Endodermal cell (in vitro differentiated cells): ENCODE data around the gene GPR15LG. TPM values are rescaled to one million over a fixed set of nuclear protein-coding genes. Genes with fewer than 3 reads are reported as not detected.

Source experiments
- DNase-seq: peaks from one replicate; pipeline ENCODE4 v3.0.0-alpha.2; 2017
- H3K27ac ChIP-seq: 2 replicates; pipeline ENCODE4 v1.5.1; 2013; ENCODE audit warnings: mild to moderate bottlenecking, low read depth, low read length, moderate library complexity
- H3K27me3 ChIP-seq: 2 replicates; pipeline ENCODE4 v1.6.1; 2013; ENCODE audit warnings: mild to moderate bottlenecking, low read length, moderate library complexity; ENCODE audit not compliant: insufficient read depth, control insufficient read depth, poor library complexity, severe bottlenecking
- H3K36me3 ChIP-seq: 2 replicates; pipeline ENCODE4 v1.7.0; 2013; ENCODE audit warnings: mild to moderate bottlenecking, low read length, moderate library complexity; ENCODE audit not compliant: control insufficient read depth, insufficient read depth
- H3K4me1 ChIP-seq: one replicate; pipeline ENCODE4 v1.7.0; 2013; ENCODE audit warnings: low read length; ENCODE audit not compliant: control insufficient read depth, insufficient read depth
- H3K4me3 ChIP-seq: 2 replicates; pipeline ENCODE4 v1.5.1; 2013; ENCODE audit warnings: mild to moderate bottlenecking, low read length, moderate library complexity
- H3K9ac ChIP-seq: 2 replicates; pipeline ENCODE4 v1.6.1; 2013; ENCODE audit warnings: mild to moderate bottlenecking, low read length, moderate library complexity; ENCODE audit not compliant: poor library complexity, severe bottlenecking; ENCODE audit errors: extremely low read depth
- H3K9me3 ChIP-seq: 2 replicates; pipeline ENCODE4 v1.6.1; 2013; ENCODE audit warnings: mild to moderate bottlenecking, low read length, moderate library complexity; ENCODE audit not compliant: control insufficient read depth
- H3K27ac Mint-ChIP-seq: 2 replicates; pipeline ENCODE4 v1.8.0; 2020; ENCODE audit warnings: mixed read lengths
- H3K27me3 Mint-ChIP-seq: 2 replicates; pipeline ENCODE4 v1.8.0; 2021; ENCODE audit warnings: mild to moderate bottlenecking, mixed read lengths; ENCODE audit not compliant: insufficient read depth
- H3K36me3 Mint-ChIP-seq: 2 replicates; pipeline ENCODE4 v1.8.0; 2020; ENCODE audit warnings: low read depth, mixed read lengths
- H3K4me1 Mint-ChIP-seq: 2 replicates; pipeline ENCODE4 v1.8.0; 2020; ENCODE audit warnings: mixed read lengths
- H3K4me3 Mint-ChIP-seq: 2 replicates; pipeline ENCODE4 v1.8.0; 2020; ENCODE audit warnings: mild to moderate bottlenecking, moderate library complexity, mixed read lengths
- H3K9me3 Mint-ChIP-seq: 2 replicates; pipeline ENCODE4 v1.8.0; 2020; ENCODE audit warnings: mild to moderate bottlenecking, mixed read lengths
- WGBS, 2 experiments: methylation state at CpG; one replicate each; pipeline versions ENCODE4 v1.1.5 to v1.1.7; 2013; ENCODE audit warnings: missing lambda C conversion rate in 2 of 2, mixed read lengths in 1 of 2; ENCODE audit not compliant: insufficient coverage in 1 of 2, insufficient read length in 1 of 2; 5-methylcytosine and 5-hydroxymethylcytosine counted together
- total RNA-seq, 2 donors: library from RNA; stranded (reverse); fragmentation: NEBNext Ultra II Directional in 1 of 2; extraction: Animal tissue kit (Norgen Biotek cat#: 25700) in 1 of 2; gene quantifications; 2 replicates in 1 of 2; 3 replicates in 1 of 2; pipeline ENCODE4 v1.2.1, GENCODE V29; 2021
- TF ChIP-seq, protein P1 (sequence below): fragments of 200-600 bp; sonication (generic); conservative IDR thresholded peaks from 2 replicates; pipeline ENCODE4 v1.5.0; 2021; ENCODE audit warnings: antibody characterized with exemption, mild to moderate bottlenecking

The GPR15LG gene
- total RNA-seq, 2 donors from 2014 or later, result not detected

DNA sequence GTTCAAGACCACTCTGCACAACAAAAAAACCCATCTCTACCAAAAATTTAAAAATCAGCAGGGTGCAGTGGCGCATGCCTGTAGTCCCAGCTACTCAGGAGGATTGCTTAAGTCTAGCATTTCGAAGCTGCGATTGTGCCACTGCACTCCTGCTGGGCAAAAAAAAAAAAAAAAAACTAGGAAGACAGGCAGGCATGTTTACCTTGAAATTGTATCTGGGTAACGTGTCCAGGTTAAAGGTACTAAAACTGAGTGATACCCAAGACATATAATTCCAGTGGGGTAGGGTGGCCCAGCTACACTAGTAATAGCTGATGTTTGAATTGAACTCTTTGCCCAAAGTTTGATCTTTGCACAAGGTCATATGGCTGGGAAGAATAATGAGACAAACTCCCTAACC lies 18.1 kb upstream of the GPR15LG start:
- Histone ChIP-seq H3K9me3 (no peaks in the 10 kb centered on the region), H3K27ac (no peak overlapping the region), H3K36me3 (peaks cover 52% of the 10 kb centered on the region), H3K9ac (no peak overlapping the region), H3K4me3 (no peak overlapping the region), H3K27me3 (peaks cover 6% of the 10 kb centered on the region), H3K4me1 (peaks cover 4% of the 10 kb centered on the region)
- TF ChIP-seq, protein P1, sequence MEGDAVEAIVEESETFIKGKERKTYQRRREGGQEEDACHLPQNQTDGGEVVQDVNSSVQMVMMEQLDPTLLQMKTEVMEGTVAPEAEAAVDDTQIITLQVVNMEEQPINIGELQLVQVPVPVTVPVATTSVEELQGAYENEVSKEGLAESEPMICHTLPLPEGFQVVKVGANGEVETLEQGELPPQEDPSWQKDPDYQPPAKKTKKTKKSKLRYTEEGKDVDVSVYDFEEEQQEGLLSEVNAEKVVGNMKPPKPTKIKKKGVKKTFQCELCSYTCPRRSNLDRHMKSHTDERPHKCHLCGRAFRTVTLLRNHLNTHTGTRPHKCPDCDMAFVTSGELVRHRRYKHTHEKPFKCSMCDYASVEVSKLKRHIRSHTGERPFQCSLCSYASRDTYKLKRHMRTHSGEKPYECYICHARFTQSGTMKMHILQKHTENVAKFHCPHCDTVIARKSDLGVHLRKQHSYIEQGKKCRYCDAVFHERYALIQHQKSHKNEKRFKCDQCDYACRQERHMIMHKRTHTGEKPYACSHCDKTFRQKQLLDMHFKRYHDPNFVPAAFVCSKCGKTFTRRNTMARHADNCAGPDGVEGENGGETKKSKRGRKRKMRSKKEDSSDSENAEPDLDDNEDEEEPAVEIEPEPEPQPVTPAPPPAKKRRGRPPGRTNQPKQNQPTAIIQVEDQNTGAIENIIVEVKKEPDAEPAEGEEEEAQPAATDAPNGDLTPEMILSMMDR, result no peak
- Mint-ChIP-seq H3K4me1 (peaks cover 29% of the 10 kb centered on the region), H3K27ac (no peak overlapping the region), H3K27me3 (peaks cover 26% of the 10 kb centered on the region), H3K36me3 (peaks cover 39% of the 10 kb centered on the region), H3K4me3 (no peak overlapping the region), H3K9me3 (no peaks in the 10 kb centered on the region)
- no peak for DNase-seq
- 94 to 100% methylated on average over 3 to 4 of the region's 4 CpGs for WGBS, 2 experiments

GRCh38 chr10:84156009-84156408 lies 17.6 kb upstream of the GPR15LG start:
- Mint-ChIP-seq H3K27ac (no peak overlapping the region), H3K36me3 (peaks cover 34% of the 10 kb centered on the region), H3K27me3 (peaks cover 27% of the 10 kb centered on the region), H3K4me1 (peaks cover 33% of the 10 kb centered on the region), H3K9me3 (no peaks in the 10 kb centered on the region), H3K4me3 (no peak overlapping the region)
- Histone ChIP-seq H3K9me3 (no peaks in the 10 kb centered on the region), H3K4me3 (no peak overlapping the region), H3K27me3 (peaks cover 6% of the 10 kb centered on the region), H3K36me3 (peaks cover 47% of the 10 kb centered on the region), H3K4me1 (peaks cover 4% of the 10 kb centered on the region), H3K9ac (no peak overlapping the region), H3K27ac (no peak overlapping the region)
- DNase-seq, result no peak
- 94% methylated on average over 2 of the region's 2 CpGs; no CpG with 5 or more reads in 1 of the 2 experiments for WGBS, 2 experiments
- TF ChIP-seq, protein P1, result no peak

DNA sequence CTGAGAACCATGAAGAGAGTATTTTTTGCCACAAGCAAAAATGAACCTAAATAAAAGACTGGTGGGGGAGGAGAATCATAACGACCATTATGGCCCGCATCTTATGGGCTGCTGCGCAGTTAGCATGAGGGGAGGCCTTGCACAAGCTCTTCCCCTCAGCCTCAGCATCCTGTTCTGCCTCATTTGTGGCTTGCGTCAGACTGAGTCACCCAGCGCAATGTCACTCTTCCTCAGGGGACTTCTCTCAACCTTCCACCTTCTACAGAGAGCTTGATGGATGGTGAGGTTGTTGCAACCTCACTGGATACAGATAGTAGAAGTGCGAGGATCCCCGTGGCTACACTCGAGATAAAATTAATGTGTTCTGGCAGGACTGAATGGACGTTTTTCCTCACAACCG lies 16.8 kb upstream of the GPR15LG start:
- Mint-ChIP-seq H3K27ac (no peak overlapping the region), H3K36me3 (peaks cover 32% of the 10 kb centered on the region), H3K4me3 (no peak overlapping the region), H3K4me1 (peaks cover 40% of the 10 kb centered on the region), H3K27me3 (peaks cover 35% of the 10 kb centered on the region), H3K9me3 (no peaks in the 10 kb centered on the region)
- H3K9ac ChIP-seq, result no peak overlapping the region
- DNase-seq, result no peak
- H3K27ac ChIP-seq, result no peak overlapping the region
- no peak overlapping the region for H3K4me3 ChIP-seq
- TF ChIP-seq, protein P1, result no peak
- no peaks in the 10 kb centered on the region for H3K9me3 ChIP-seq
- peaks cover 39% of the 10 kb centered on the region for H3K36me3 ChIP-seq
- H3K4me1 ChIP-seq, result peaks cover 4% of the 10 kb centered on the region
- 88 to 89% methylated on average over 5 to 10 of the region's 10 CpGs for WGBS, 2 experiments
- peaks cover 9% of the 10 kb centered on the region for H3K27me3 ChIP-seq
